K562 (cell line): ENCODE data around the gene ZNF488. TPM values are rescaled to one million over a fixed set of nuclear protein-coding genes. Genes with fewer than 3 reads are reported as not detected.
A peak's percentile ranks its signal among the peaks of the same experiment; 100 is the strongest.

Source experiments
- ATAC-seq: fragments of 200-7000 bp; cut with Tn5 transposase; 3 replicates; pipeline ENCODE4 v1.9.1; 2020; ENCODE audit warnings: moderate library complexity
- BruUV-seq: library from RNA; stranded (reverse); fragments of 400-500 nt; replicated peaks from 2 replicates; lab custom pipeline; 2021; lab: Mats Ljungman, UMichigan
- CTCF ChIA-PET: fragments of 300-600 bp; formaldehyde crosslinking; extraction: SDS; loops from one replicate; lab custom pipeline; 2021; ENCODE audit warnings: low intra/inter-chr PET ratio; lab: Yijun Ruan, JAX
- POLR2A ChIA-PET: fragments of 300-600, 350-650 bp; sonication (Branson Sonifier 250); formaldehyde crosslinking; extraction: SDS; loops from one replicate; lab custom pipeline; 2021; ENCODE audit warnings: antibody characterized with exemption, inconsistent platforms; lab: Yijun Ruan, JAX
- DNase-seq, 4 experiments: peaks; one replicate each; pipeline versions ENCODE4 v3.0.0 to v3.0.0-alpha.2; 2011 to 2018; ENCODE audit warnings: low spot score in 3 of 4, mixed read lengths in 3 of 4; ENCODE audit errors: extremely low read depth in 1 of 4
- FAIRE-seq: peaks from 2 replicates; lab custom pipeline; 2011; peaks lifted over from hg19 to GRCh38; lab: Jason Lieb, UNC
- H2AFZ ChIP-seq: 2 replicates; pipeline ENCODE4 v1.6.0; 2011; ENCODE audit warnings: low read depth, low read length, control low read depth, inconsistent platforms
- H3K27ac ChIP-seq: fragments of 200-600 bp; 3 replicates; pipeline ENCODE4 v1.8.0; 2011; ENCODE audit warnings: low read depth, mild to moderate bottlenecking, control low read depth, inconsistent platforms, low read length, moderate library complexity, mixed read lengths; ENCODE audit errors: extremely low read depth
- H3K27me3 ChIP-seq, 2 experiments: fragments of 300-600 bp in 1 of 2; 2 replicates in 1 of 2; 3 replicates in 1 of 2; pipeline versions ENCODE4 v1.6.0 to v1.8.0; 2011; ENCODE audit warnings: inconsistent platforms in 2 of 2, low read length in 2 of 2, mild to moderate bottlenecking in 1 of 2, mixed read lengths in 1 of 2, moderate library complexity in 1 of 2; ENCODE audit not compliant: control insufficient read depth in 2 of 2, insufficient read depth in 2 of 2
- H3K36me3 ChIP-seq: fragments of 300-600 bp; 3 replicates; pipeline ENCODE4 v1.8.0; 2011; ENCODE audit warnings: mild to moderate bottlenecking, low read length, inconsistent platforms; ENCODE audit not compliant: control insufficient read depth, insufficient read depth
- H3K4me1 ChIP-seq, 2 experiments: fragments of 200-600 bp in 1 of 2; replicated peaks in 1 of 2; 2 replicates in 1 of 2; 3 replicates in 1 of 2; pipeline versions ENCODE4 v1.5.1 to v1.8.0; 2011; ENCODE audit warnings: inconsistent platforms in 2 of 2, low read length in 2 of 2, mild to moderate bottlenecking in 1 of 2, mixed read lengths in 1 of 2, moderate library complexity in 1 of 2; ENCODE audit not compliant: control insufficient read depth in 2 of 2, insufficient read depth in 2 of 2
- H3K4me2 ChIP-seq: 2 replicates; pipeline ENCODE4 v1.6.1; 2011; ENCODE audit warnings: low read length, control low read depth, inconsistent platforms, mixed read lengths; ENCODE audit not compliant: insufficient read depth
- H3K4me3 ChIP-seq: fragments of 200-600 bp; sonication (generic), shearing (Covaris generic); 2 replicates; pipeline ENCODE4 v1.5.1; 2016; ENCODE audit warnings: control low read depth, inconsistent platforms
- H3K79me2 ChIP-seq: fragments of 200-600 bp; 3 replicates; pipeline ENCODE4 v1.8.0; 2011; ENCODE audit warnings: low read length, inconsistent platforms; ENCODE audit not compliant: control insufficient read depth, insufficient read depth
- H3K9ac ChIP-seq, 2 experiments: 2 replicates each; pipeline versions ENCODE4 v1.6.0 to v1.6.1; 2011; ENCODE audit warnings: low read depth in 2 of 2, low read length in 2 of 2, control low read depth in 1 of 2, inconsistent platforms in 1 of 2, mild to moderate bottlenecking in 1 of 2, mixed read lengths in 1 of 2; ENCODE audit not compliant: insufficient read depth in 1 of 2
- H3K9me1 ChIP-seq: one replicate; pipeline ENCODE4 v1.6.0; 2011; ENCODE audit warnings: inconsistent platforms, mild to moderate bottlenecking, low read length, moderate library complexity; ENCODE audit not compliant: control insufficient read depth, insufficient read depth
- H3K9me3 ChIP-seq: replicated peaks from 2 replicates; pipeline ENCODE4 v1.5.1; 2011; ENCODE audit warnings: low read depth, low read length, inconsistent platforms; ENCODE audit not compliant: control insufficient read depth, insufficient read depth
- H4K20me1 ChIP-seq: replicated peaks from 2 replicates; pipeline ENCODE4 v1.6.1; 2011; ENCODE audit warnings: low read length, inconsistent platforms, mixed read lengths; ENCODE audit not compliant: control insufficient read depth, insufficient read depth
- CUX1 ChIP-seq: fragments of 200-800 bp; sonication (Bioruptor generic); IDR thresholded peaks from 2 replicates; pipeline ENCODE4 v1.6.1; 2016; ENCODE audit warnings: missing genetic modification characterization, missing compliant biosample characterization
- EGR1 ChIP-seq: fragments of 450-650 bp; conservative IDR thresholded peaks from 2 replicates; pipeline ENCODE4 v1.6.1; 2017; ENCODE audit warnings: mild to moderate bottlenecking
- MEF2A ChIP-seq: IDR thresholded peaks from 2 replicates; pipeline ENCODE4 v1.6.1; 2011; ENCODE audit warnings: low read depth, mild to moderate bottlenecking, low read length, moderate library complexity; ENCODE audit not compliant: control insufficient read depth
- WGBS: fragments of 100-300 bp; shearing (Covaris generic); methylation state at CpG from one replicate; pipeline ENCODE4 v1.1.6; 2016; ENCODE audit warnings: low coverage, mixed read lengths; ENCODE audit not compliant: insufficient coverage; ENCODE audit errors: missing lambda C conversion rate; 5-methylcytosine and 5-hydroxymethylcytosine counted together
- in situ Hi-C: fragments of 300-500 bp; cut with MboI; formaldehyde crosslinking; loops from 4 replicates; pipeline ENCODE4 v1.15.0; 2018; ENCODE audit warnings: inconsistent platforms, mixed read lengths
- intact Hi-C: fragments of 100-400 bp; cut with micrococcal nuclease; formaldehyde crosslinking; loops from 2 replicates; pipeline ENCODE4 v1.14.2; 2022
- polyA plus RNA-seq, 8 experiments: library from polyadenylated mRNA; depleted of rRNA in 4 of 8; stranded (reverse) in 5 of 8; unstranded in 3 of 8; fragments of >200 nt; fragmentation: Nextera tagmentation in 2 of 8; fragmentation: Illumina TruSeq in 1 of 8; extraction: Ambion mirVana in 2 of 8; extraction: Trizol in 1 of 8; gene quantifications; 2 replicates each; pipeline versions ENCODE4 v1.2.1 to v1.2.3, GENCODE V29; 2011 to 2014; ENCODE audit warnings: inconsistent platforms in 1 of 8, missing spikeins in 1 of 8
- total RNA-seq, 7 experiments: library from RNA; depleted of rRNA in 6 of 7; stranded (reverse); fragments of >200 nt in 6 of 7; fragmentation: Illumina TruSeq in 2 of 7; extraction: Trizol in 2 of 7; gene quantifications; 2 replicates each; pipeline versions ENCODE4 v1.2.1 to v1.2.3, GENCODE V29; 2011 to 2021; ENCODE audit warnings: low replicate concordance in 1 of 7

The ZNF488 gene
- total and polyA plus RNA-seq, 9 of the 15 experiments (the other 6 are each of a cell fraction or from before 2014, with no cell fraction given), result 0.03 to 0.09 (median 0.05) TPM; not detected in 3

- peaks cover 0 to 5% of the 10 kb centered on the region in 2 experiments; a peak in 1 of 5 replicates for H3K4me1 ChIP-seq
- TF ChIP-seq EGR1, result peak; percentile 51
- TF ChIP-seq MEF2A, result no peak
- TF ChIP-seq CUX1 (CRISPR knock-in tag), result no peak
- in situ Hi-C loops, result no loop called here
- ChIA-PET POLR2A (interaction anchor here (0.8 kb wide), 1 partner anchor 9 kb away, joined by 3 read pairs; no protein-coding TSS in a partner anchor), CTCF (no interaction called here)
- no peak overlapping the region for H3K9ac ChIP-seq
- no peaks in the 10 kb centered on the region for H3K9me3 ChIP-seq
- H3K4me2 ChIP-seq, result no peak overlapping the region
- peaks cover 6 to 35% of the 10 kb centered on the region in 2 experiments; a peak in 4 of 5 replicates for H3K27me3 ChIP-seq
- intact Hi-C loops, result no loop called here
- no peaks in the 10 kb centered on the region for H3K9me1 ChIP-seq
- ATAC-seq, result no peak
- H2AFZ ChIP-seq, result no peak overlapping the region
- WGBS, result 3% methylated on average over 4 of the region's 4 CpGs
- no peaks in the 10 kb centered on the region for H3K36me3 ChIP-seq
- H3K79me2 ChIP-seq, result no peaks in the 10 kb centered on the region
- no peak overlapping the region for H3K4me3 ChIP-seq
- FAIRE-seq, result no peak
- 0 out of 2 replicates have a peak, but pooled peaks cover 2% of the 10 kb centered on the region for H4K20me1 ChIP-seq
- no peak for DNase-seq
- no TSS peak for BruUV-seq
- no peak overlapping the region for H3K27ac ChIP-seq
Observed at GRCh38 chr10:47423476-47423875, 39.4 kb upstream of the ZNF488 start.
